Nephron (organoid): ENCODE results near the gene NOX5.

Source experiments
- H3K27ac Mint-ChIP-seq, 3 experiments: 2 replicates each; pipeline ENCODE4 v1.8.0; 2020; ENCODE audit warnings: mixed read lengths in 3 of 3, mild to moderate bottlenecking in 2 of 3, moderate library complexity in 1 of 3
- H3K27me3 Mint-ChIP-seq: 2 replicates; pipeline ENCODE4 v1.8.0; 2021; ENCODE audit warnings: low read depth, mild to moderate bottlenecking, moderate library complexity, mixed read lengths
- H3K36me3 Mint-ChIP-seq: 2 replicates; pipeline ENCODE4 v1.8.0; 2020; ENCODE audit warnings: low read depth, mixed read lengths
- H3K4me1 Mint-ChIP-seq: 2 replicates; pipeline ENCODE4 v1.8.0; 2020; ENCODE audit warnings: mixed read lengths
- H3K4me3 Mint-ChIP-seq, 3 experiments: 2 replicates each; pipeline ENCODE4 v1.8.0; 2020; ENCODE audit warnings: mild to moderate bottlenecking in 3 of 3, mixed read lengths in 3 of 3, moderate library complexity in 2 of 3
- H3K9me3 Mint-ChIP-seq: 2 replicates; pipeline ENCODE4 v1.8.0; 2020; ENCODE audit warnings: mixed read lengths
- CTCF ChIP-seq, 3 experiments: fragments of 200-600 bp; sonication (generic); IDR thresholded peaks; one replicate each; pipeline ENCODE4 v1.5.0; 2021; ENCODE audit warnings: antibody characterized with exemption in 3 of 3; ENCODE audit not compliant: unreplicated experiment in 3 of 3

NOX5 gene

GRCh38 chr15:69009341-69009740 lies 5.2 kb upstream of the NOX5 start:
- no peaks in the 10 kb centered on the region for H3K27me3 Mint-ChIP-seq
- no peak overlapping the region for H3K4me3 Mint-ChIP-seq
- H3K36me3 Mint-ChIP-seq, result peaks cover 10% of the 10 kb centered on the region
- TF ChIP-seq CTCF (IDR thresholded peaks at IDR 0.05; ENCODE audit: unreplicated experiment in 3 of 3), result no peak
- H3K4me1 Mint-ChIP-seq, result peaks cover 13% of the 10 kb centered on the region
- H3K9me3 Mint-ChIP-seq, result peaks cover 32% of the 10 kb centered on the region
- H3K27ac Mint-ChIP-seq, result no peak overlapping the region

GRCh38 chr15:69011641-69012040 lies 2.9 kb upstream of the NOX5 start:
- Mint-ChIP-seq H3K9me3 (peaks cover 22% of the 10 kb centered on the region), H3K4me3 (no peak overlapping the region), H3K27me3 (peaks cover 5% of the 10 kb centered on the region), H3K27ac (peak overlapping the region in 1 of 3 experiments; percentile 46), H3K36me3 (peaks cover 10% of the 10 kb centered on the region), H3K4me1 (peaks cover 13% of the 10 kb centered on the region)
- no peak for TF ChIP-seq CTCF (IDR thresholded peaks at IDR 0.05; ENCODE audit: unreplicated experiment in 3 of 3)

GRCh38 chr15:69012761-69013364 lies 1.6 kb upstream of the NOX5 start:
- Mint-ChIP-seq H3K27me3 (peaks cover 9% of the 10 kb centered on the region), H3K9me3 (peaks cover 18% of the 10 kb centered on the region), H3K4me1 (peaks cover 13% of the 10 kb centered on the region), H3K4me3 (no peak overlapping the region), H3K36me3 (peaks cover 7% of the 10 kb centered on the region), H3K27ac (peak overlapping the region; percentile 10 to 34 (median 15))
- no peak for TF ChIP-seq CTCF (IDR thresholded peaks at IDR 0.05; ENCODE audit: unreplicated experiment in 3 of 3)

GRCh38 chr15:69013726-69014406 lies 629 bp upstream of the NOX5 start:
- Mint-ChIP-seq H3K4me3 (no peak overlapping the region), H3K27ac (peak overlapping the region in 1 of 3 experiments; percentile 10), H3K4me1 (peaks cover 13% of the 10 kb centered on the region), H3K36me3 (peaks cover 4% of the 10 kb centered on the region), H3K9me3 (peaks cover 12% of the 10 kb centered on the region), H3K27me3 (peaks cover 12% of the 10 kb centered on the region)
- no peak for TF ChIP-seq CTCF (IDR thresholded peaks at IDR 0.05; ENCODE audit: unreplicated experiment in 3 of 3)

- Mint-ChIP-seq H3K36me3 (no peaks in the 10 kb centered on the region), H3K9me3 (peaks cover 3% of the 10 kb centered on the region), H3K27ac (no peak overlapping the region), H3K4me1 (peaks cover 13% of the 10 kb centered on the region), H3K4me3 (no peak overlapping the region), H3K27me3 (peaks cover 12% of the 10 kb centered on the region)
- no peak for TF ChIP-seq CTCF (IDR thresholded peaks at IDR 0.05; ENCODE audit: unreplicated experiment in 3 of 3)
Measured at GRCh38 chr15:69015591-69015990, 1.1 kb downstream of the NOX5 start.
